ENCODE results near the gene KCNA10.

Gene KCNA10

DNA sequence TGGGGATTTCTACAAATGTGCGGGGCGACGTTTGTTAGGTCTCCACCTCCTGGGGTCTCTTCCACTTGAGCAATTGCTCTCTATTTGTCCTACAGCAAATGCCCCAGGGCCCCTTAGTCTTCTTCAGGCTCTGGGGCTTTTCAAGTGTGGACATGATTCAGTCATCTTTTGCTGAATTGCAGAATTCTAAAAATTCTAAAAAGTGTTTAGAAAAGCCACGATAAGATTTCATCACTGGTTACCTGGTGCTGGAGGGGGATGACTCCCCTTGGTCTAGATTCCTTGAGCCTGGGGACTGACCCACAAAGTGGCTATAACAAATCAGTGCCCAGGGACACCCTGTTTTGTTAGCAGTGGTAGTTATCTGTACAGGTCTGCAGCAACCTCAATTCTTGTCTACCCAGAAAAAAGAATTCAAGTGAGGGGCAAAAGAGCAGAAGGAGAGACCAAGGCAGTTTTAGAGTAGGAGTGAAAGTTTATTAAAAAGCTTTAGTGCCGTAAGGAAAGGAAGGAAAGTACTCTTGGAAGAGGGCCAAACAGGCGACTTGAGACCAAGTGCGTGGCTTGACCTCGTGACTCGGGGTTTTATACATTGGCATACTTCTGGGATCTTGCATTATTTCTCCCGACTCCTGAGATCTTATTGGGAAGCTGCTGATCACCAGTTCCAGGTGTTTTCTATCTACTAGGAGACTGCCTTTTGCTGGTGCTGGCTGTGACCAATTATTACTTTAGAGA is 42.8 kb downstream of the KCNA10 start:
- DNase-seq, result no peak

- no peak for DNase-seq
Measured at GRCh38 chr1:110475362-110476027, 43.5 kb downstream of the KCNA10 start.

- no peak for DNase-seq
Measured at GRCh38 chr1:110474444-110474843, 44.5 kb downstream of the KCNA10 start.

- DNase-seq, result no peak
Measured at GRCh38 chr1:110472546-110472945, 46.4 kb downstream of the KCNA10 start.

DNA sequence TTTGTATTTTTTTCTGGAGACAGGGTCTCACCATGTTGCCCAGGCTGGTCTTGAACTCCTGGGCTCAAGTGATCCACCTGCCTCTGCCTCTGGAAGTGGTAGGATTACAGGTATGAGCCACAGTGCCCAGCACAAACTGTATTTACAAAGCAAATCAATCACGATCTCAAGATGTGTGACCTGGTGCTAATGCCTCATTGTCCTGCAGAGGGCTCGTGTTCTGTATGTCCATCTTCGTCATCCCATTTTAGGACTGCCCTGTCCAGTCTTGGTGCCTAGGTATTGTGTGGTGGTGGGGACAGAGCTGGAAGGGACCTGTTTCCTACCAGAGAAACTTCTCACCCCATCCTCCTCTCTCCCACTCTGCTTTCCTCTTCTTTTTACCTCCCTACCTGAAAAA is 47.8 kb downstream of the KCNA10 start:
- no peak for DNase-seq

Measured in NCI-H187 treated with DMSO at 0.1 percent for 48 hours (cell line).